Measurements from ENCODE around the gene MYO5B. TPM values are rescaled to one million over a fixed set of nuclear protein-coding genes. Genes with fewer than 3 reads are reported as not detected.

Gene MYO5B
- total and polyA plus RNA-seq, 2 of the 4 experiments (the other 2 are of a cell fraction): 0.24 to 0.54 TPM

DNA sequence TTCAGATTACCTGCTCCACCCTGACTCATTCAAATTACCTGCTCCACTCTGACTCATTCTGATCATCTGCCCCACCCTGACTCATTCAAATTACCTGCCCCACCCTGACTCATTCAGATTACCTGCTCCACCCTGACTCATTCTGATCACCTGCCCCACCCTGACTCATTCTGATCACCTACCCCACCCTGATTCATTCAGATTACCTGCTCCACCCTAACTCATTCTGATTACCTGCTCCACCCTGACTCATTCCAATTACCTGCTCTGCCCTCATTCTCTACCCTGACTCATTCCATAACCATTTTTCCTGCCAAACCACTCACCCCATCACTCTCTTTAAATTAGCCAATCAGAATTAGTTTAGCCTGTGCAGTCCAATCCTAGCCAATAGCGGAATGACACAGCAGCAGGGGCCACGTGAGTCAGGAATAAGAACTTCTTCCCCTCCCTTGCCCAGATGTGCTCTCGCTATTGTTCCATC lies 45.2 kb upstream of the MYO5B start:
- H3K79me1 ChIP-seq (ENCODE audit: low read depth in 1 of 2, low read length in 2 of 2): no peaks in the 10 kb centered on the region
- BruUV-seq (replicated peaks): no TSS peak
- H2BK5ac ChIP-seq (ENCODE audit: low read depth, low read length, poor library complexity, severe bottlenecking): no peak overlapping the region
- H4K8ac ChIP-seq (ENCODE audit: low read depth in 2 of 2, low read length in 2 of 2): no peak overlapping the region
- H2AFZ ChIP-seq (replicated peaks; ENCODE audit: low read length, poor library complexity): no peak overlapping the region
- no peak overlapping the region for H3K4ac ChIP-seq (ENCODE audit: low read depth, low read length)
- no peaks in the 10 kb centered on the region for H3K36me3 ChIP-seq (ENCODE audit: control insufficient read depth, insufficient read depth, low read length)
- 80% methylated on average over 1 of the region's 3 CpGs; no CpG with 5 or more reads in 1 of the 2 experiments for WGBS, 2 experiments (ENCODE audit: extremely low coverage in 2 of 2, insufficient read length in 1 of 2)
- dilution Hi-C loops (cut with HindIII; ENCODE audit: low sequenced_read_pairs, unreplicated experiment): no loop called here
- H3K56ac ChIP-seq (ENCODE audit: extremely low read depth, insufficient read depth, low read length): no peak overlapping the region
- H4K20me1 ChIP-seq (ENCODE audit: insufficient read depth, low read length): no peaks in the 10 kb centered on the region
- H3K23ac ChIP-seq (ENCODE audit: low read depth, low read length): no peak overlapping the region
- no peak overlapping the region for H2BK15ac ChIP-seq (ENCODE audit: low read depth, low read length)
- in situ Hi-C loops (cut with MboI; ENCODE audit: low sequenced_read_pairs): no loop called here
- H3K4me1 ChIP-seq (ENCODE audit: control insufficient read depth, insufficient read depth, low read length): no peaks in the 10 kb centered on the region
- intact Hi-C loops (cut with micrococcal nuclease): no loop called here
- TF ChIP-seq POLR2A (IDR thresholded peaks at IDR 0.05; ENCODE audit: low read depth, low read length): no peak
- no peak for TF ChIP-seq CEBPB (IDR thresholded peaks at IDR 0.05; ENCODE audit: low read depth, low read length)
- no peak for TF ChIP-seq USF2 (IDR thresholded peaks at IDR 0.05; ENCODE audit: low read depth, low read length)
- TF ChIP-seq MAFK (IDR thresholded peaks at IDR 0.05; ENCODE audit: low read depth, low read length): no peak
- TF ChIP-seq RFX5 (IDR thresholded peaks at IDR 0.05; ENCODE audit: low read depth, low read length): no peak
- no peak for TF ChIP-seq SMC3 (IDR thresholded peaks at IDR 0.05; ENCODE audit: low read depth, low read length)
- TF ChIP-seq MXI1 (IDR thresholded peaks at IDR 0.05; ENCODE audit: borderline replicate concordance, low read depth, low read length): no peak
- no peak for TF ChIP-seq CHD1 (IDR thresholded peaks at IDR 0.05; ENCODE audit: low read depth, low read length)
- TF ChIP-seq ELK1 (IDR thresholded peaks at IDR 0.05; ENCODE audit: borderline replicate concordance, low read depth, low read length): no peak
- TF ChIP-seq FOS (IDR thresholded peaks at IDR 0.05; ENCODE audit: low read depth, low read length): no peak
- TF ChIP-seq BHLHE40 (IDR thresholded peaks at IDR 0.05; ENCODE audit: low read depth, low read length): no peak
- TF ChIP-seq NFE2L2 (IDR thresholded peaks at IDR 0.05; ENCODE audit: low read depth, low read length): no peak
- TF ChIP-seq RAD21 (IDR thresholded peaks at IDR 0.05; ENCODE audit: low read length): no peak
- TF ChIP-seq MAZ (IDR thresholded peaks at IDR 0.05; ENCODE audit: borderline replicate concordance, low read depth, low read length): no peak
- no peak for TF ChIP-seq RCOR1 (IDR thresholded peaks at IDR 0.05; ENCODE audit: insufficient replicate concordance, low read length)
- TF ChIP-seq CTCF (conservative IDR thresholded peaks at IDR 0.05; ENCODE audit: low read depth, low read length): no peak
- ChIA-PET POLR2A (ENCODE audit: unreplicated experiment) (no interaction called here), CTCF (no interaction called here)
- no peak overlapping the region for H2AK9ac ChIP-seq (replicated peaks; ENCODE audit: low read depth, low read length, poor library complexity)
- H4K91ac ChIP-seq (ENCODE audit: insufficient read depth, low read depth, low read length): no peak overlapping the region
- no peaks in the 10 kb centered on the region for H3K27me3 ChIP-seq (ENCODE audit: control insufficient read depth, insufficient read depth, low read length)
- ATAC-seq (ENCODE audit: low read depth) (no peak), DNase-seq (no peak)
- no peak overlapping the region for H2BK120ac ChIP-seq (ENCODE audit: low read depth, low read length)
- no peak overlapping the region for H3K27ac ChIP-seq (ENCODE audit: insufficient read depth, low read length)
- H2AK5ac ChIP-seq (ENCODE audit: low read depth, low read length): no peak overlapping the region
- H4K5ac ChIP-seq (ENCODE audit: low read depth, low read length): no peak overlapping the region
- H3K4me2 ChIP-seq (ENCODE audit: low read depth, low read length): no peak overlapping the region
- no peaks in the 10 kb centered on the region for H3K9me1 ChIP-seq (ENCODE audit: insufficient read depth, low read length)
- H3K4me3 ChIP-seq (ENCODE audit: insufficient read depth, low read depth, low read length): no peak overlapping the region
- H2BK20ac ChIP-seq (ENCODE audit: low read depth, low read length): no peak overlapping the region
- no peak overlapping the region for H3K14ac ChIP-seq (replicated peaks; ENCODE audit: low read depth, low read length)
- H3K18ac ChIP-seq (ENCODE audit: low read depth, low read length): no peak overlapping the region
- no peak overlapping the region for H3K9ac ChIP-seq (ENCODE audit: low read depth, low read length)
- no peaks in the 10 kb centered on the region for H3K9me3 ChIP-seq (ENCODE audit: control insufficient read depth, insufficient read depth, low read length)

Measured in IMR-90 (cell line).